Heart left ventricle (tissue), 13 donors: ENCODE measurements around the gene OGFOD3.

Source experiments
- POLR2A ChIP-seq, 2 donors: fragments of 450-650 bp; IDR thresholded peaks; one replicate each; pipeline ENCODE4 v1.6.1; 2017; ENCODE audit warnings: antibody characterized with exemption in 2 of 2, mild to moderate bottlenecking in 2 of 2, moderate library complexity in 2 of 2
- TF ChIP-seq, protein P1 (sequence below), 12 donors: fragments of 200-600 bp; sonication (generic) in 4 of 12; IDR thresholded peaks; one replicate each; pipeline versions ENCODE4 v1.5.0 to v1.8.0; 2018 to 2022; ENCODE audit warnings: antibody characterized with exemption in 12 of 12, mild to moderate bottlenecking in 5 of 12
- donor health status: ischemic (EF 13 %, LVEDD 7.1; RV severe dilation, severe dysfunction).
- donor health status: DM: no; HTN: yes; CAD: no.
- donor health status: DM: no; HTN: no; CAD: no.
- donor health status: ischemic (EF 25% LVEDD 6.9; RV normal size, moderate dysfunction).
- donor health status: ischemic (EF 25% LVEDD 5.7; RV mildly dilated, moderate dysfunction).
- donor health status: ischemic (EF 35%, LVEDD 5.7; RV mildly dilated, moderate dysfunction).
- donor health status: nonischemic (EF 11% LVEDD 7.7; RV severe dilation, severe dysfunction).
- donor health status: DM: yes; HTN: yes; CAD: no.
- donor health status: PGD.
- donor health status: ischemic (EF 29% LVEDD 5.4; RV normal size, mild dysfunction).
- donor health status: nonischemic (EF 23%, LVEDD 6.1; RV moderate dilation, normal function).

DNA sequence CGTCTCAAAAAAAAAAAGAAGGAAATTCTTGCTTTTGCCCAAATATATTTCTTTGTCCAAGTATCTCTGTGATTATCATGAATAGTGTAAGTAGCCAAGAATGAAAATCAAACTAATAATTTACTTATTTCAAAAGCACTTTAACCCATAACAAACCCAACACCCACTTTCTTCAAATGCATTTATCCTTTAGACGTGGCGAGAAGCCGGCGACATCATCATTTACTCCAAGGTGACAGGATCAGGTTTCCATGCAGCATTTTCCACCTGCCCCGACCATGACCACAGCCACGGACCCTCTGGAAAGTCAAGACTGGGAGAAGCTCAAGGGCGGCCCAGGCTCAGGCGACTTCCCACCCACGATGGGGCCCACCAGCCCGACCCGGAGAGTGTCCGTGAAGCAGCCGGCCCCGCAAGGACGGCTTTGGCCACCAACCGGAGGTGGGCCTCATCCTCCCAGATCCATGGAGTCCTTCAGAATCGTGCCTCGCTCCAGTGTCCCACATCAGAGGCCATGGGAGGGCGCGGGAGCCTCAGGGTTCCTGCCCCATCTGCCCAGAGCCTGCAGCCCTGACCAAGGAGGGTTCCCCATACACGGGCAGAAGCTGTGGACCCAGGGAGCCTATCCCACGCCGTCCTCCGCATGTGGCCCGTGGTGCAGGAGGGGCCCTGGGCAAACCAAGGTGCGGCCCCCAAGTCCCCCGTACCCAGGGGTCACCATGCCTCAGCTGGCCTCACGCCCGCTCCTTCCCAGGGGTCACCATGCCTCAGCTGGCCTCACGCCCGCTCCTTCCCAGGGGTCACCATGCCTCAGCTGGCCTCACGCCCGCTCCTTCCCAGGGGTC, 28.1 kb downstream of the OGFOD3 start:
- TF ChIP-seq, protein P1, sequence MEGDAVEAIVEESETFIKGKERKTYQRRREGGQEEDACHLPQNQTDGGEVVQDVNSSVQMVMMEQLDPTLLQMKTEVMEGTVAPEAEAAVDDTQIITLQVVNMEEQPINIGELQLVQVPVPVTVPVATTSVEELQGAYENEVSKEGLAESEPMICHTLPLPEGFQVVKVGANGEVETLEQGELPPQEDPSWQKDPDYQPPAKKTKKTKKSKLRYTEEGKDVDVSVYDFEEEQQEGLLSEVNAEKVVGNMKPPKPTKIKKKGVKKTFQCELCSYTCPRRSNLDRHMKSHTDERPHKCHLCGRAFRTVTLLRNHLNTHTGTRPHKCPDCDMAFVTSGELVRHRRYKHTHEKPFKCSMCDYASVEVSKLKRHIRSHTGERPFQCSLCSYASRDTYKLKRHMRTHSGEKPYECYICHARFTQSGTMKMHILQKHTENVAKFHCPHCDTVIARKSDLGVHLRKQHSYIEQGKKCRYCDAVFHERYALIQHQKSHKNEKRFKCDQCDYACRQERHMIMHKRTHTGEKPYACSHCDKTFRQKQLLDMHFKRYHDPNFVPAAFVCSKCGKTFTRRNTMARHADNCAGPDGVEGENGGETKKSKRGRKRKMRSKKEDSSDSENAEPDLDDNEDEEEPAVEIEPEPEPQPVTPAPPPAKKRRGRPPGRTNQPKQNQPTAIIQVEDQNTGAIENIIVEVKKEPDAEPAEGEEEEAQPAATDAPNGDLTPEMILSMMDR (IDR thresholded peaks at IDR 0.05), result no peak
- TF ChIP-seq POLR2A (IDR thresholded peaks at IDR 0.05), result no peak
